SK-N-MC (cell line): Measurements from ENCODE around the gene TNFRSF14.
"Not testable (repeated sequence)": the region's sequence is repeated elsewhere in the genome, so short reads cannot be mapped to it uniquely, and the experiment has no call there.

Experiments
- EZH2 ChIP-seq: fragments of 200-600 bp; sonication (generic); IDR thresholded peaks from one replicate; pipeline ENCODE4 v1.6.1; 2017; ENCODE audit warnings: antibody characterized with exemption
- POLR2AphosphoS5 ChIP-seq: IDR thresholded peaks from 2 replicates; pipeline ENCODE4 v1.6.1; 2012; ENCODE audit warnings: mild to moderate bottlenecking, low read depth, low read length, borderline replicate concordance

DNA sequence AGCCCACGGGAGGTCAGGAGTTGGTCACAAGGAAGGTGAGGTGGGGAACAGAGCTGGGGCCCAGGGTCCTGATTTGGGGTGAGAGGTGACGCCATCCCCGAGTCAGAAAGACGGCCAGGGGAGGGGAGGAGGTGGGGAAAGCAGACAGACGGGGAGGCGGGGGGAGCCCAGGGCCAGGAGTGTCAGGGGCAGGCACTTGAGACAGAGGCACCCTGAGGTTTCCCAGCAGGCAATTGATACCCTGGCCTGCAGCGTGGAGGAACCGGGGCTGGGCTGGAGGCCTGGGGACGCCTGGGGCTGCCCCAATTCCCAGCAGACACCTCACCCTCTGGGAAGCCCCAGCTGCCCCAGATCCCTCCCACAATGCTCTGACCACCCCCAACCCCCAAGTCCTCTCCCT is 3.1 kb upstream of the TNFRSF14 start:
- TF ChIP-seq POLR2AphosphoS5, EZH2: not testable (repeated sequence)
